DMS 273 (cell line): ENCODE results near the gene ZNF664.

Source experiments
- DNase-seq: peaks from one replicate; lab custom pipeline; 2025; ENCODE audit not compliant: unreplicated experiment; lab: John Stamatoyannopoulos, UW

The ZNF664 gene

DNA sequence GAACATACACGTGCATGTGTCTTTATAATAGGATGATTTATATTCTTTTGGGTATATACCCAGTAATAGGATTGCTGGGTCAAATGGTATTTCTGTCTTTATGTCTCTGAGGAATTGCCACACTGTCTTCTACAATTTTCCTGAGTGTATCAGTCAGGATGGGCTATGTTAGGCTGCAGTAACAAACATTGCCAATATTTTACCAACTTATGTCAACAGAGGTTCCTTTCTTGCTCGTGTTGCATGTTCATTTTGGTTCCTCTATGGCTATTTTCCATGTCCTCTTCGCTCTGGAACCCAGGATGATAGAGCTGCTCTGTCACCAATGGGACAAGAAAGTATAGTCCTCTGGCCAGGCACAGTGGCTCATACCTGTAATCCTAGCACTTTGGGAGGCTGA lies 86.7 kb downstream of the ZNF664 start:
- no peak for DNase-seq
